Prostate gland (tissue), 2 donors: ENCODE measurements around the gene FNDC3B.

Experiments
- CTCF ChIP-seq, 4 experiments: fragments of 200-600 bp in 2 of 4; fragments of 450-650 bp in 2 of 4; sonication (generic) in 2 of 4; IDR thresholded peaks; 1 replicate in 3 of 4; 2 replicates in 1 of 4; pipeline ENCODE4 v1.5.1; 2016 to 2019; ENCODE audit warnings: antibody characterized with exemption in 4 of 4, mild to moderate bottlenecking in 2 of 4, moderate library complexity in 2 of 4
- POLR2AphosphoS5 ChIP-seq: sonication (generic); formaldehyde crosslinking; IDR thresholded peaks from one replicate; pipeline ENCODE4 v1.6.1; 2017; ENCODE audit warnings: antibody characterized with exemption

- TF ChIP-seq POLR2AphosphoS5: no peak
- TF ChIP-seq CTCF (IDR thresholded peaks at IDR 0.05): no peak
Observed at GRCh38 chr3:172040981-172041963, 1.9 kb downstream of the FNDC3B start.
